H9 (cell line): ENCODE results near the gene DDX24. TPM values are rescaled to one million over a fixed set of nuclear protein-coding genes. Genes with fewer than 3 reads are reported as not detected.

Experiments
- DNase-seq: peaks from one replicate; pipeline ENCODE4 v3.0.0-alpha.2; 2017
- H2AFZ ChIP-seq: one replicate; pipeline ENCODE4 v1.6.1; 2013; ENCODE audit warnings: mild to moderate bottlenecking, low read length, control low read depth, moderate library complexity
- H2AK5ac ChIP-seq: 2 replicates; pipeline ENCODE4 v1.6.1; 2013; ENCODE audit warnings: low read length, control low read depth, mixed read lengths; ENCODE audit not compliant: insufficient read length
- H2BK120ac ChIP-seq: one replicate; pipeline ENCODE4 v1.6.1; 2013; ENCODE audit warnings: low read depth, mild to moderate bottlenecking, low read length, control low read depth, inconsistent platforms; ENCODE audit not compliant: poor library complexity, severe bottlenecking
- H2BK12ac ChIP-seq: 2 replicates; pipeline ENCODE4 v1.6.1; 2013; ENCODE audit warnings: low read length, control low read depth, mixed read lengths, low read depth; ENCODE audit not compliant: insufficient read length
- H2BK15ac ChIP-seq: 2 replicates; pipeline ENCODE4 v1.6.1; 2013; ENCODE audit warnings: low read depth, low read length, control low read depth
- H2BK20ac ChIP-seq: one replicate; pipeline ENCODE4 v1.6.1; 2013; ENCODE audit warnings: low read depth, mild to moderate bottlenecking, low read length, control low read depth, inconsistent platforms; ENCODE audit not compliant: poor library complexity, severe bottlenecking
- H2BK5ac ChIP-seq: 2 replicates; pipeline ENCODE4 v1.6.1; 2013; ENCODE audit warnings: low read length, control low read depth, mixed read lengths; ENCODE audit not compliant: insufficient read length
- H3K14ac ChIP-seq: 2 replicates; pipeline ENCODE4 v1.6.1; 2013; ENCODE audit warnings: low read length, control low read depth; ENCODE audit not compliant: insufficient read depth
- H3K18ac ChIP-seq: 2 replicates; pipeline ENCODE4 v1.6.1; 2013; ENCODE audit warnings: low read depth, mild to moderate bottlenecking, mixed read lengths, low read length, control low read depth; ENCODE audit not compliant: insufficient read length
- H3K23ac ChIP-seq: 2 replicates; pipeline ENCODE4 v1.6.1; 2013; ENCODE audit warnings: low read length, control low read depth, mixed read lengths, low read depth; ENCODE audit not compliant: insufficient read length
- H3K23me2 ChIP-seq: 2 replicates; pipeline ENCODE4 v1.6.1; 2013; ENCODE audit warnings: low read depth, mild to moderate bottlenecking, mixed read lengths, low read length, control low read depth; ENCODE audit not compliant: insufficient read length, poor library complexity, severe bottlenecking
- H3K27ac ChIP-seq: 2 replicates; pipeline ENCODE4 v1.5.1; 2013; ENCODE audit warnings: low read length, control low read depth, mixed read lengths, low read depth; ENCODE audit not compliant: insufficient read length
- H3K27me3 ChIP-seq: 2 replicates; pipeline ENCODE4 v1.6.1; 2013; ENCODE audit warnings: low read length, control low read depth, inconsistent platforms; ENCODE audit not compliant: insufficient read depth
- H3K4ac ChIP-seq: 2 replicates; pipeline ENCODE4 v1.6.1; 2013; ENCODE audit warnings: low read depth, mild to moderate bottlenecking, control low read depth, inconsistent platforms, low read length, moderate library complexity
- H3K4me1 ChIP-seq: 2 replicates; pipeline ENCODE4 v1.6.1; 2013; ENCODE audit warnings: low read length, control low read depth, inconsistent platforms; ENCODE audit not compliant: insufficient read depth
- H3K4me2 ChIP-seq: 2 replicates; pipeline ENCODE4 v1.6.1; 2013; ENCODE audit warnings: low read length, control low read depth, mixed read lengths; ENCODE audit not compliant: insufficient read length, insufficient read depth
- H3K56ac ChIP-seq: 2 replicates; pipeline ENCODE4 v1.6.1; 2013; ENCODE audit warnings: low read depth, mild to moderate bottlenecking, mixed read lengths, low read length, control low read depth; ENCODE audit not compliant: insufficient read length
- H3K79me1 ChIP-seq: 2 replicates; pipeline ENCODE4 v1.6.1; 2013; ENCODE audit warnings: low read depth, mild to moderate bottlenecking, moderate library complexity, low read length, control low read depth, inconsistent platforms; ENCODE audit not compliant: insufficient read depth, poor library complexity, severe bottlenecking
- H3K79me2 ChIP-seq: 2 replicates; pipeline ENCODE4 v1.6.1; 2013; ENCODE audit warnings: low read length, control low read depth, inconsistent platforms; ENCODE audit not compliant: insufficient read depth
- H3K9ac ChIP-seq: 2 replicates; pipeline ENCODE4 v1.6.1; 2013; ENCODE audit warnings: low read length, control low read depth, mixed read lengths; ENCODE audit not compliant: insufficient read length; ENCODE audit errors: extremely low read depth
- H3K9me3 ChIP-seq: one replicate; pipeline ENCODE4 v1.6.1; 2013; ENCODE audit warnings: low read depth, low read length, inconsistent platforms; ENCODE audit not compliant: control insufficient read depth
- H3T11ph ChIP-seq: one replicate; pipeline ENCODE4 v1.6.1; 2013; ENCODE audit warnings: mild to moderate bottlenecking, low read length, control low read depth, inconsistent platforms
- H4K20me1 ChIP-seq: one replicate; pipeline ENCODE4 v1.6.1; 2013; ENCODE audit not compliant: control insufficient read depth, insufficient read length, insufficient read depth
- H4K5ac ChIP-seq: 2 replicates; pipeline ENCODE4 v1.6.1; 2013; ENCODE audit warnings: low read depth, mild to moderate bottlenecking, mixed read lengths, low read length, control low read depth; ENCODE audit not compliant: insufficient read length
- H4K8ac ChIP-seq: replicated peaks from 2 replicates; pipeline ENCODE4 v1.6.1; 2013; ENCODE audit warnings: low read length, control low read depth, mixed read lengths, low read depth; ENCODE audit not compliant: insufficient read length
- H4K91ac ChIP-seq: 2 replicates; pipeline ENCODE4 v1.6.1; 2013; ENCODE audit warnings: low read depth, mild to moderate bottlenecking, moderate library complexity, mixed read lengths, low read length, control low read depth; ENCODE audit not compliant: insufficient read length
- H3K27ac Mint-ChIP-seq, 3 experiments: 2 replicates in 2 of 3; 3 replicates in 1 of 3; pipeline ENCODE4 v1.8.0; 2020 to 2021; ENCODE audit warnings: mixed read lengths in 3 of 3, mild to moderate bottlenecking in 1 of 3, moderate library complexity in 1 of 3
- H3K27me3 Mint-ChIP-seq: 2 replicates; pipeline ENCODE4 v1.8.0; 2021; ENCODE audit warnings: low read depth, mild to moderate bottlenecking, moderate library complexity, mixed read lengths
- H3K36me3 Mint-ChIP-seq, 3 experiments: 2 replicates in 2 of 3; 3 replicates in 1 of 3; pipeline ENCODE4 v1.8.0; 2020 to 2021; ENCODE audit warnings: low read depth in 3 of 3, mixed read lengths in 3 of 3; ENCODE audit not compliant: insufficient read depth in 1 of 3
- H3K4me1 Mint-ChIP-seq, 2 experiments: 2 replicates each; pipeline ENCODE4 v1.8.0; 2020; ENCODE audit warnings: mixed read lengths in 2 of 2
- H3K4me3 Mint-ChIP-seq, 2 experiments: 2 replicates in 1 of 2; 3 replicates in 1 of 2; pipeline ENCODE4 v1.8.0; 2020 to 2021; ENCODE audit warnings: mild to moderate bottlenecking in 2 of 2, mixed read lengths in 2 of 2, moderate library complexity in 1 of 2
- H3K9me3 Mint-ChIP-seq, 2 experiments: 2 replicates in 1 of 2; 3 replicates in 1 of 2; pipeline ENCODE4 v1.8.0; 2020; ENCODE audit warnings: mild to moderate bottlenecking in 2 of 2, mixed read lengths in 2 of 2, moderate library complexity in 1 of 2
- CTCF ChIP-seq: fragments of 200-600 bp; sonication (generic); conservative IDR thresholded peaks from 3 replicates; pipeline ENCODE4 v1.8.0; 2021; ENCODE audit warnings: antibody characterized with exemption, mild to moderate bottlenecking
- WGBS: extraction: QIAGEN DNeasy Blood & Tissue Kit; methylation state at CpG from one replicate; pipeline ENCODE4 v1.1.7; 2013; ENCODE audit warnings: missing lambda C conversion rate, low lambda C conversion rate, mixed read lengths; ENCODE audit not compliant: insufficient read length; ENCODE audit errors: extremely low coverage; 5-methylcytosine and 5-hydroxymethylcytosine counted together
- total RNA-seq: library from RNA; stranded (reverse); gene quantifications from 2 replicates; pipeline ENCODE4 v1.2.1, GENCODE V29; 2021

Gene DDX24
- total RNA-seq, 1 experiment from 2014 or later = 172 TPM

GRCh38 chr14:94112513-94113063, 31.6 kb upstream of the DDX24 start:
- WGBS = no CpG with 5 or more reads among the region's 6 CpGs
- Mint-ChIP-seq H3K27me3 (peaks cover 6% of the 10 kb centered on the region), H3K27ac (0 out of 7 replicates have a peak overlapping the region, but pooled peaks of 1 of the 3 experiments have one; percentile 10), H3K9me3 (no peaks in the 10 kb centered on the region), H3K36me3 (no peaks in the 10 kb centered on the region; a peak in 1 of 7 replicates), H3K4me3 (no peak overlapping the region), H3K4me1 (peaks cover 16 to 20% of the 10 kb centered on the region in 2 experiments)
- Histone ChIP-seq H3K79me1 (no peaks in the 10 kb centered on the region), H3K4ac (no peak overlapping the region), H3K4me2 (no peak overlapping the region), H2BK12ac (no peak overlapping the region), H3K27me3 (no peaks in the 10 kb centered on the region), H4K8ac (no peak overlapping the region), H2AFZ (no peak overlapping the region), H3K14ac (no peak overlapping the region), H3K56ac (no peak overlapping the region), H3T11ph (no peak overlapping the region), H2AK5ac (no peak overlapping the region), H3K4me1 (no peaks in the 10 kb centered on the region), H3K9me3 (no peaks in the 10 kb centered on the region), H4K20me1 (no peaks in the 10 kb centered on the region), H2BK15ac (no peak overlapping the region), H4K91ac (no peak overlapping the region), H3K27ac (no peak overlapping the region), H2BK120ac (no peak overlapping the region), H2BK20ac (no peak overlapping the region), H3K18ac (no peak overlapping the region), H3K9ac (no peak overlapping the region), H3K79me2 (no peaks in the 10 kb centered on the region), H4K5ac (no peak overlapping the region), H3K23me2 (no peaks in the 10 kb centered on the region), H2BK5ac (no peak overlapping the region), H3K23ac (no peak overlapping the region)
- no peak for TF ChIP-seq CTCF
- DNase-seq = peak; percentile 8
